Body of pancreas (tissue), 4 donors: ENCODE data around the gene MAP2K5.

Source experiments
- POLR2A ChIP-seq, 3 donors: fragments of 450-650 bp; IDR thresholded peaks; one replicate each; pipeline ENCODE4 v1.6.1; 2016; ENCODE audit warnings: antibody characterized with exemption in 3 of 3, mild to moderate bottlenecking in 2 of 3
- TF ChIP-seq, protein P1 (sequence below), 7 experiments: fragments of 450-650 bp in 4 of 7; fragments of 200-600 bp in 3 of 7; sonication (generic) in 3 of 7; IDR thresholded peaks; one replicate each; pipeline ENCODE4 v1.5.1; 2016 to 2019; ENCODE audit warnings: antibody characterized with exemption in 7 of 7

DNA sequence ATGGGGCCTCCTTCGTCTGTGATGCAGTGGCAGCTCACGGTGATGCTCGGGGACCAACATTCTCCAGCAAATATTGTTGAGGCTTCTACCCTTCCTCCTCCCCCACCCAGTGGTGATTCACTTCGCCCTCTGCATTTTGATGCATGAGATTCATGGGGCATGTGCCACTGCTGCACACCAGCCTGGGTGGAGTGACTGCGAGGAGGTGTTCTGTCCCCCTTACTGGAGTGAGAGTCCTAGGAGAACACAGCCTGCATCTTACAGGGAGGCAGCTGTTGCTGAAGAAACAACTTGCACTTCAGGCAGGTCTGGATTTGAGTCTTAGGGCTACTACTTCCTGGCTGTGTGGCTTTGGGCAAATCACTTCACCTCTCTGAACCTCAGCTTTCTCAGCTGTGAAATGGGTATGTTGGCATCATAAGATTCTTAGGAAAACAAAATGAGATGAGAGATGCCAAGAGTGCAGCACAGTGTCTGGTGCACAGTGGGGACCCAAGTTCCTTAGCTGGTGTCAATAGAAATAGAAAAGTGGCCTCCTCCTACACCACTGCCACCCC is 272.6 kb downstream of the MAP2K5 start:
- TF ChIP-seq, protein P1, sequence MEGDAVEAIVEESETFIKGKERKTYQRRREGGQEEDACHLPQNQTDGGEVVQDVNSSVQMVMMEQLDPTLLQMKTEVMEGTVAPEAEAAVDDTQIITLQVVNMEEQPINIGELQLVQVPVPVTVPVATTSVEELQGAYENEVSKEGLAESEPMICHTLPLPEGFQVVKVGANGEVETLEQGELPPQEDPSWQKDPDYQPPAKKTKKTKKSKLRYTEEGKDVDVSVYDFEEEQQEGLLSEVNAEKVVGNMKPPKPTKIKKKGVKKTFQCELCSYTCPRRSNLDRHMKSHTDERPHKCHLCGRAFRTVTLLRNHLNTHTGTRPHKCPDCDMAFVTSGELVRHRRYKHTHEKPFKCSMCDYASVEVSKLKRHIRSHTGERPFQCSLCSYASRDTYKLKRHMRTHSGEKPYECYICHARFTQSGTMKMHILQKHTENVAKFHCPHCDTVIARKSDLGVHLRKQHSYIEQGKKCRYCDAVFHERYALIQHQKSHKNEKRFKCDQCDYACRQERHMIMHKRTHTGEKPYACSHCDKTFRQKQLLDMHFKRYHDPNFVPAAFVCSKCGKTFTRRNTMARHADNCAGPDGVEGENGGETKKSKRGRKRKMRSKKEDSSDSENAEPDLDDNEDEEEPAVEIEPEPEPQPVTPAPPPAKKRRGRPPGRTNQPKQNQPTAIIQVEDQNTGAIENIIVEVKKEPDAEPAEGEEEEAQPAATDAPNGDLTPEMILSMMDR (IDR thresholded peaks at IDR 0.05), result no peak
- no peak for TF ChIP-seq POLR2A (IDR thresholded peaks at IDR 0.05)
